GM21529 (cell line): ENCODE data around the gene SOCS3.

Experiments used
- ATAC-seq: cut with Tn5 transposase; IDR thresholded peaks from one replicate; pipeline ENCODE4 v1.9.1; 2021; ENCODE audit not compliant: unreplicated experiment

Gene SOCS3

DNA sequence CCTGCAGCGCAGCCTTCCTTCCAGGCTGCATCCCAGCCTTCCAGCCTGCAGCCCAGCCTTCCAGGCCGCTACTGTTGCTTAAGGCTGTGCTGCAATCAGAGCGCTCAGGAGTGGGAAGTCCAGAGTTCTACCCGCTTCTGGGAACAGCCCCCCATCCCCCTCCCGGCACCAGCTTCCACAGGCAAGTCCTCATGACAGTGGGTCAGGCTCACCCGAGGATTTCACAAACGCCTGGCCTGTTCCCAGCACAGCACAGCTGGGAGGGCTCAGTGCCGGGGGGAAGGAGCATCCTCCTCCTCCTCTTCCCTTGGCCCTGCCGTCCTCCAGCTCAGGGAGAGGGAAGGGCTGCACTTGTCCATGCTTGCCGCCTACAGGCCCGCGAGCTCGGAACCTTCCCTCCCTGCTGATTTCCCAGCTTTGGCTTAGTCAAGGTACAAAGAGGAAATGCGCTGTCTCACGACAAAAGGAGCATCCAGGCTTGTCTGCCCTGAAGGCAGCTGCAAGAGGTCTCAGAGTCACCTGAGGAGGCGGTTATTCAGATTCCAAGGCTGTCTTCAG, 8.3 kb downstream of the SOCS3 start:
- no peak for ATAC-seq

DNA sequence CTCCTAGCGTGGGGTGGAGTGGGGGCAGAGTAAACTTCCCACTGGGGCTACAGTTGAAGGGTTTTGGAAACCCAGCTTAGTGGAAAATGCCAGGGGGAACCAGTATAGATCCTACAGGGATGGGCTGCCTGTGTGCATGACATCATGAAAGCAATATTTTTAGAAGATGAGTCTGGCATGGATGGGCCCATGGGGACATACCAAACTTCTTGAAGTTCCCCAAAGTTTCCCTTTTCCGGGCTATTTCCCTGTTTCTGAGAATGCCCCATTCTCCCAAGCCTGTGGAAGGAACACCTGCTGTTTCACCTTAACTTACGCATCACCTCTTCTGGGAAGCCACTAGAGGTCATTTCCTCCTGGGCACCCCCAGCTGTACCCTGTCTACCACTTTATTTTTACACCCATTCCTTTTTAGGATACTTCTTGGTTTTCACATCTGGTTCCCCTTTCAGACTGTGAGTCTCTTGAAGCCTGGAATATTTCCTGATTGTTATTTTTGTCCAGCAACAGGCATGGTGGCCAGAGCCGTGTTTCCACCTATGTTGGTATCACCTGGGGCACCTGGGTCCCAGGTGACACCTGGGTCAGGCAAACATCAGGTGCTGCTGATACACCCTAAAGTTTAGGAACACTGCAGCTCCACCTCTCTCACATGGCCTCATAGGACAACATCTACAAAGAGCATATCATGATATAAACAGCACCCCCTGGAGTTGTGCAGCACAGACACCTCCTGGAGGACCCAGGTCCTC, 9.8 kb downstream of the SOCS3 start:
- no peak for ATAC-seq

DNA sequence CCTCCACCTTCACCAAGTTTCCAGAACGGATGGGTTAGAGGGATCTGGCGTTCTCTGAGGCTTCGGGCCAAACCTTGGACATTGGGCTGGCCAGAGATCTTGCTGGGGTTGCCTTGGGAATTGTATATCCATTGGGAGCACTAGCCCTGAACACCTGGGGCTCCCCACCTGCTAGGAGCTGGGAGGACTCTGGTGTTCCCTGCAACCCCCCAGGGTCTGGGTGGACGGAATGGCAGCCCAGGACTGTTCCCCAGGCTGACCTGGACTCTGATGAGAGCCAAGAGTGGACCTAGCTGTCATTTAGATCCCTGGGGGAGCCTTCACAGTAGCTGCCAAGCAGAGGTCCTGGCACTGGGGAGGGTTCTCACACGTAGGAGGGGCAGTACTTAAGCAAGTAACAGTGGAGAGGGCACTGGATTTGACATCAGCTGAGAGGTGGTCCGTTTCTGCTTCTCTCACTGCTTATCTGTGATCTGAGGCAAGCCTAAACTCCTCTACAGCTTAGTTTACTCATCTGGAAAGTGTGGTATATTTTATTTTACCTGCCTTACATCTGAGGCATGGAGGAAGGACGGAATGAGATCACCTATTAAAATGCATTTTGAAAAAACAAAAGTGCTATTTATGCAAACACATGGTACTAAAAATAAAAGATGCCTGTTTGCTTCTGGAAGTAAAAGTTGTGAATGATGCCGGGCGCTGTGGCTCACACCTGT, 11.7 kb downstream of the SOCS3 start:
- no peak for ATAC-seq

DNA sequence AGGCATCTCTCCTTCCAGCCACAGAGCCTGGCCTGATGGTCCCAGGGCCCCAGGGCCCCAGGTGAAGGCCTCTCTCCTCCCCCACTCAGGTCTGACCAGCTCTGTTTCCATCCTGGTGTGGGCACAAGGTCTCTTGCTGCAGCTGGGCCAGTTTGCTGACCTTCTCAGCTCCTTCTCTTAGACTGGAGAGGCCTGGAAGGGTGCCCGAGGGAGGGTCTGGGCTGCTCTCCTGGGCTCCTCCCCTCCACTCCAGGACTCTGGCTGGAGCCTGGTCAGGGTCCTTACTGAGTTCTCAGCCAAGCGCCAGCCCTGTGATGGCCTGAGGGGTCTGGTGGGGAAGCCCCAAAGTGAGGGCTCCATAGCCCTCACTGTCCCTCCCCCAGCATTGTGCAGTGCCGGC, 12.4 kb downstream of the SOCS3 start:
- ATAC-seq: no peak

DNA sequence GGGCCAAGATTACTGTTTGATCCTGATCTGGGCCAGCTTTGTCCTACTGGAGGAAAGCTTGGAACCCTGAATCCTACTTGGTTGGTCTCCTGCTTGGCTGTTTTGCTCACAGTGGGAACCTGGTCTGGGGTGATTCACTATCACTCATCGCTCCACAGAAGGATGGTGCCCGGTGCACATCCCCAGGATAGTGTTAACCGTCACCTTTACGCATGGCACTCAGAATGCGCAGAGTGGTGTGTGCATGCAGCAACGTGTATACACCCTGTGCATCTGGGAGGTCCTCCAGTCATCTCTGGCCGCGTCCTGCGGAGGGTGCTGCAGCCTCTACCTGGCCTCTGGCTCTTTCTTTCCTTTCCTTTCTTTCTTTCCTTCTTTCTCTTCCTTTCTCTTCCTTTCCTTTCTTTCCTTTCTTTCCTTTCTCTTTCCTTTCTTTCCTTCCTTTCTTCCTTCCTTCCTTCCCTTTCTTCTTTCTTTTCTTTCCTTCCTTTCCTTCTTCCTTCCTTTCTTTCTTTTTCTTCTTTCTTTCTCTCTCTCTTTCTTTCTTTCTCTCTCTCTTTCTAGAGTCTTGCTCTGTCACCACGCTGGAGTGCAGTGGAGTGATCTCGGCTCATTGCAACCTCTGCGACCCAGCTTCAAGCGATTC, 13.1 kb downstream of the SOCS3 start:
- no peak for ATAC-seq

DNA sequence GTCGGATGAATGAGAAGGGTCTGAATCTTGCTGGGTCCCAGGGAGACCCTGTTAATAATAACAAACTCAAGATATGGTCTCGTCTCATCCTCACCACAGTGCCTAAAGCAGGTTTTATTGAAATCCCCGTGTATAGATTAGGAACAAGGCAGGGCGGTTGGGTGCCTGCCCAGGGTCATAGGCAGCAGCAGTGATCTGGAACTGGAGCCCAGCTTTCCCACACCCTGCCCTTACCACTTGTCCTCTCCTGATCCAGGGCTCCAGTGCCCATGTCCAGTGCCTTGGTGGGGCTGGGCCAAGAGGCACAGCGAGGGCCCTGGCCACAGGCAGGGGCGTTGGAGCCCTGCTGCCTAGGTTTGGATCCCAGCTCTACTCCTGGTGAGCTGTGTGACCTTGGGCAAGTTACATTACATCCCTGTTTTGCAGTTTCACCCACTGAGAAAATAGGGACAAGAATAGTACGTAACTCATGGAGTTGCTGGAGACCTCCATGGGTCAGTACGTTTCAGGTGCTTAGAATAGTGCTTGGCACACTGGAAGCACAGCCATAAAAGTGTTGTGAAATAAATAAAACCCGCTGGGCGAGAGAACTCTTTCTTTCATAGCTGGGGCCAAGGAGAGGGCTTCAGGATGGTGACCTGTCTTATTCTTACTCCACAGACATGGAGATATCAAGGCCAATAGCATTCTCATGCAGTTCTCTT, 13.9 kb downstream of the SOCS3 start:
- no peak for ATAC-seq

DNA sequence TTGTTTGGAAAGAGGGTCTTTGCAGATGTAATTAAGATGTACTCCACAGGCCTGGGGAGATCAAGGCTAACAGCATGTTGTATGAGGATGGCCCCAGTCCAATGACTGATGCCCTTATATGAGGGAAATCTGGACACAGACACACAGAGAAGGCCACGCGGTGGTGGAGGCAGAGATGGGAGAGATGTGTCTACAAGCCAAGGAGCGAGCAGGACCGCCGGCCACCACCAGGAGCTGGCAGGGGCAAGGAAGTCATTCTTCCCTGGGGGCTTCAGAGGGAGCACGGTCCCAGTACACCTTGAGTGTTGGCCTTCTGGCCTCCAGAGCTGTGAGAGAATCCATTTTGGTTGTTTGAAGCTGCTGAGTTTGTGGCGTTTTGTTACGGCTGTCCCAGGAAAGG, 14.7 kb downstream of the SOCS3 start:
- no peak for ATAC-seq

DNA sequence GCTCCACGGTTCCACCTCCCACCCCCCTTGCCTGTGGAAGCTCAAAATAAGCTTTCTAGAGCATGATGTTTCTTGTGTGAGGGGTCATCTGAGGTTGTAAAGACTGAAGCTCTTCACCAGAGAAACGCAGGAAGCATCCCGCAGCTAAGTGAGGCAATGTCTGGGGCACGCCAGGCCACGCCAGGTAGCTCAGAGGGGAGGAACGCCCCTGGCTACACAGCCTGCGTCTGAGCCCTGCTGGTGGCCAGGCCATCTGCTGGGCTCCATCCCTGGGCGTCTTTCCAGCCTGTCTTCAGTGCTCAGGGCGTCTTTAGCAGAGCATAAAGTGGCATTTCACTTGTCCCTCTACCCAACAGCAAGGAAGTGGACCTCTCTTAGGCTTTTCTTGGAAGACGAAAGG, 15.2 kb downstream of the SOCS3 start:
- ATAC-seq: no peak

DNA sequence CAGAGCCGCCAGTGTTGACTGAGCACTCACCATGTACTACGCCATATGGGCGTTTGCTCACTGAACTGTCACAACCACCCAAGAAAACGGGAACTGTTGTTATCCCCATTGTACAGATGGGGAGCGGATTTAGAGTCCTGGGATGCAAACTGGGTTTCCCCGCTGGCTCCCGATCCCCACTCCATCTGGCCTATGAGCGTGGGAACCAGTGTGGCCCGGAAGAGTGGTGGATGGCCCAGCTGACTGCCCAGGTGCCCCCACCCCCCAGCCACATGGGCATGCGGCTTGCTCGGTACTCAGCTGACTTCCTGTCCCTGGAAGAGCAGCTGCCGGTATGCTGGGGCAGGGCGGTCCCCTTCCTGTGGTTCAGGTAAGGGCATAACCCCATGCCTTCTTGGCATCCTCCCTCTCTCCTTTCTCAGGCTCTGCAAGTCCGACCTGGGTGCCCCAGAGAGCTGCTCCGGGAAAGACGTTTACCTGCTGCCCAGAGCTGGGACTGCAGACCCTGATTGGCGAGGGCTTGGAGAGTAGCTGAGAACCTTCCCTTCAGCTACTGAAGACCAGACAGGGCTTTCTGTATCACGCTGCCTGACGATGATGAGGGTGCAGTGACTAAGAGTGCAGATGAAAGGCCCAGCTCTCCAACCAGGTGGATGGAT, 16.2 kb downstream of the SOCS3 start:
- ATAC-seq: no peak

DNA sequence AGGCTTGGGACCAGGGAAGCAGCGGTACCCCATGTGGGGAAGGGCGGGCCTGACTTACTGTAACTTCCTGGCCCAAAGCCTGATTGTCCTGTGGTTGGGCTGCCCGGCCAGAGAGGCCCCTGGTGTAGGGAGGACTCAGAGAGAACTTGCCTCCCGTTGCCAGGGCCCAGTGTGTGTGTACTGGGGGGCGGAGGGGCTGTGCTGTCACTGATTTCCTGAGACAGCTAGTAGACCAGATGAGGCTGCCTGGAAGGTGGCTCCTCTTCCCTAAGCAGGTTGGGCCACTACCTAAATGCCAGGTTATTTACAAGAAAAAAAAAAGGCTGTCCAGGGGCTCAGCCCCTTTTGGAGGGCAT, 16.7 kb downstream of the SOCS3 start:
- ATAC-seq: no peak

DNA sequence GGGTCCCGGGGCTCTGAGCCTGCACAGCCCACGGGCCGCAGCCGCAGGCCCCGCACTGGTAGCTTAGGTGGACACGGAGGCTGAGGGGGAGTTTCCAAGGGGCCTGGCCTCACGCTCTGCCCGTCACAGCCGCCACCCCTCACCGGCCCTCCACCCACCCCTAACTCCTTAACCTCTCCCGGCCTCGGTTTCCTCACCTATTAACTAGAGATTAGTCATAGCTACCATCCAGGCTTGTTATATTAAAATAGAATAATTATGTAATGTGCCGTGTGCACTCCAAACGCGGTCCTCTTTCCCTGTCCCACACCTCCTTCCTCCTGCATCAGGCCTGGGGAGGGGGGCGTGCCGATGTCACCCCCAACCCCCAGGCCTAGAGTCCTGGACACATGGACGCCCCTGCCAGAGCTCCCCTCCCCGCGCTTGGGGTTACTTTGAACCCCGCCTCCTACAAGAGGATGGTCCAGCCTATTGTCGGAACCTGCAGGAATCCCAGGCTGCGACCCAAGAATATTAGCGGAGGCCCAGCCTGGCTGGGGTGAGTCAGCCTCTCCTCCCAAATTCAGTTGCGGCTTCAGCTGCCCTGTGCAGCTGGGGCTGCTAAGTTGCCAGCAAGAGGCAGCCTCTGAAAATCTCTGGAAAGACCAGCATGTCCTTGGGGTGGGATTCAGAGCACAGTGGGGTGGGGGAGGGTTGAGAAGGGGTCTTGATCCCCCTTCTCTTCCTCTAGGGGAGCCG, 17.3 kb downstream of the SOCS3 start:
- no peak for ATAC-seq

DNA sequence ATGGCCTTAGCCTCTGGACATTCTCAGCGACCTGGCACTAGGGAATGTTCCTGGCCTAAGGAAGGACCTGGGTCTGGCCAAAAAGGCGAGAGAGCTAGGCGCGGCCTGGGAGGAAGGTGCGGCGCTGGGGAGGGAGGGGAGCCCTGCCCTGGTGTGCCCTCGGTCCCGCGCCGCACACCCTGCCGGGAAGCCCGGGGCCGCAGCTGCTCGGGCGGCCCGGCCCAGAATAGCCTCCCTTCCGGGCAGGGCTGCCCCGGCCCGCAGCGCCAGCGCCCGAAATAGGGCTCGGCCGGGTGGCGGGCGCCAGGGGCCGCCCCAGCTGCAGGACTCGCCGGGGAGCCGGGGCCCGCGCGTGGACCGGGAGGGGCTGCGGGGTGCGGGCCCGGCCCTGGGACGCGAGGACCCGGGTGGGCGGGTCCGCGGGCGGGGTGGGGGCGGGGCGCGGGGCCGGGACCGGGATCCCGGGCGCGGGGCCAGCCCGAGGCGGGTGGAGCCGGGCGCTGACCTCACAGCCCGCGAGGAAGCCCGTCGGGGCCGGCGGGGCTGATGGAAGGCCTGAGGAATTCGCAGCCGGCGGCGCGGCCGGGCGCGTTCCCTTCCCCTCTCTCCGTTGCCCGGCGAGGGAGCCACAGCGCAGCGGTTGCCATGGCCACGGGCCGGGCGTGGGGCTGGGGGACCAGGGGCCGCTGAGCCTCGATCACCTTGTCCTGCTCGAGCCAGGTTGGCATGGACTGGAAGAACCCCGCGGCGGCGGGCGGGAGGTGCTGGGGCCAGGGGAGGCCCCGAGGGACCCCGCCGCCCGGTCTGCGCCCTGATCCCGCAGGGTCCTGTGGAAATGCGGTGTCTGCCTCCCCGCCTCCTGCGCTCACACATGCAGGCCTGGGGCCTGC, 18.1 kb downstream of the SOCS3 start:
- no peak for ATAC-seq

DNA sequence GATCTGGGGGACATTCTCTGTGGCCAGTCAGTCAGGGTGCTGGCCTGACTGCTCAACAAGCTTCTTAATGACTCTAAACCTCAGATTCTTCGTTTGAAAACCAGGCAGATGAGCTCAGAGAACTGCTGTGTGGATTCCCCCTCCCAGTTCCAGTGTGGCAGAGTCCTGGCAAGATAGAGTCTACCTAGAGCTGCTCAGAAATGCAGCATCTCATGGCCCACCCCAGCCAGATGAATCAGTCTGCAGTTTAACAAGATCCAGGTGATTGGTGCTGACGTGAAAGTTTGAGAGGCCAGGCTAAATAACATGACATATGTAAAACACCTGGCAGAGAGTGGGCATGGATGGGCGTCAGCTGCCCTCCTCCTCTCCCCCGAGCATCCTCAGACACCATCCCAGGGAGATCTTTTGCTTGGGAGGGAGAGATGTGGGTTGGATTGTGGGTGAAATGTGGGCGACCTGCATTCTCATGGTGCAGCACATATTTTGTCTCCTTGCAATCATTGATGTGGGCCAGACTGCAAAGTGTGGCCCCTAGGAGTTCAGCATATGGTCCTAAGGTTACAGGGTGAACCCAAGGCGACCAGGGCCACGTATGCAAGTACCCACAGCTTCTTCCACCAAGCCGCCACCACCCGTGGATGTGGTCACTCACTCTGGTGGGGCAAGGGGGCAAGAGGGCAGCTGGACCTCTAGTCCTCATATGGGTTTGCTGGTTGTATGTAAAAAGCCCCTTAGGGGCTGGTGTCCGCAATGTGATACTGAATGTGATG, 19.5 kb downstream of the SOCS3 start:
- ATAC-seq: no peak

DNA sequence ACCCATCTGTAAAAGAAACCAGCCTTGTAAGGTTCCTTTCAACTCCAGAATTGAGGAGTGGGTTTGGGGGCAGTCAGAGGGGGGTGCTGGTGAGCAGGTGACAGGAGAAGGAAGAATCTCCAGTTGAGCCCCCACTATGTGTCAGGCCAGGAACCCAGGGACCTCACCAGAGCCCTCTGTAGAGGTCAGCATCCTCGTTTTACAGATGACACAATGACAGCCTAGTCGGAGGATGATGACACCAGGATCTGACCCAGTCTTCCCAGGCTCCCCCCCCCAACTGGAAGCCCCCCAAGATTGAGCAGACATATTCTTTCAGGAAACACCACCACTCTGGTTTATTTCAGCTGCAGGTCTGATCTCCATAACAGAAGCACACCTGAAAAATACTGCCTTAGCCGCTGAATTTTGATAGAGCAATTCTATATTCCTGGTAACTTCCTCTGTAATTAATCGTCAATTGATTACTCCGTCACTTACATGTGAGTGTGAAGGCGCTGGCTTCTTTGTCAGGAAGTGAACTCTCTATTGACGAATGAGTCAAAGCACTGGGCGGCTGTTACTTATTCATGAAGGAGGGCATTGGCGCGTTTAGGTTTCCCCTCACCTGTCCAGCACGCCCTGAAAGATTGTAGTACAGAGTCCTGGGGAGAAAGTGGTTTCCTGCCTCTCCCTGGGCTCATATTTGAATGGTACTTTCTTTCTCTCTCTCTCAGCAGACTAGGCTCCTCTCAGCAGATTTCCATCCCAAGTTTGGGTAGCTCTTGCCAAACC, 21.2 kb downstream of the SOCS3 start:
- no peak for ATAC-seq

DNA sequence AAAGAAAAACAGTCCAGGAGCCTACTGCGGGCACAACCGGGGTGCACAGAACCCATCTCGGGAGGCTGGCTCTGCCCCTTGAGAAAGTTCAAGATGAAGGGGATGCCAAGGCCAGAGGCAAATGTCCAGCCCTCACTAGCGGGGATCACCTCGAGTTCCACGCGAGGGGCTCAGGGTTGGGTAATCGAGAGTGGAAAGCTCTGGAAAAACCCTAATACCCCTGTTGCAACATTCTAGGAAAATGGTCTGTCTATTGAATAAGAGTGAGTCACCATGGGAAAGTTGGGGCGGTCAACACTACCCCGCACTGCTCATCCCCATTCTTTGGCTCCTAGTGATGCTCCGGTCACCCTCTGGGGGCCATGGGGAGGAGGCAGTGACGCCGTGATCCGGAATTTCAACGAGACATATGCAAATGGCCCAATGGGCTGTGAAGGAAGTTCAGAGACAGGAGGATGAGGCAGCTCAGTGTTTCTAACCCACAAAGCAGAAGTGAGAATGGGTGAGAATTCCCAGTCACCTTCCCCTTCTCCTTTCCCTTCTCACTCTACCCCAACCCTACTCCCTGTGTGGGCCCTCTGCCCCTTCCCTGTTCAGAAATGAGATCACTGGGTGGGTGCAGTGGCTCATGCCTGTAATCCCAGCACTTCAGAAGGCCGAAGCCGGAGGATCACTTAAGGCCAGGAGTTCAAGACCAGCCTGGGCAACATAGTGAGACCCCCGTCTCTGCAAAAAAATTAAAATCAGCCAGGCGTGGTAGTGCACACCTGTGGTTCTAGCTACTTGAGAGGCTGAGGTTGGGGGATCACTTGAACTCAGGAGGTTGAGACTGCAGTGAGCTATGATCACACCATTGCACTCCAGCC, 22.4 kb downstream of the SOCS3 start:
- peak; percentile 66 for ATAC-seq

DNA sequence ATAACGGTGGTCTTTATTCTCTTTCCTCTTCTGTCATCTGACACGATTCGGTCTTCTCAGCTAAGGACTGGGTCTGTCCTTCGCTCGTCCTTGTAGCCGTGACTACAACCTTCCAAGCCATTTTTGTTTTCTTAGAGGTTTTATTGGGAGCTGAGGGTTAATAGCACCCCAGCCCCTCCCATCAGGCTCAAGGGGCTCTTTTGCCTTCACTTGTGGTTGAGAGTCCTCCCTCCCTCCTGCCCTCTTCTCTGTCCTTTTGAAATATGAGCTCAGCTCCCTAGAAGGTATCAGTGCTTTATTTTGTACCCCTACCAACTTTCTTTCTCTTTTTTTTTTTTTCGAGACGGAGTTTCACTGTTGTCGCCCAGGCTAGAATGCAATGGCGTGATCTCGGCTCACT, 24.7 kb downstream of the SOCS3 start:
- ATAC-seq: no peak

DNA sequence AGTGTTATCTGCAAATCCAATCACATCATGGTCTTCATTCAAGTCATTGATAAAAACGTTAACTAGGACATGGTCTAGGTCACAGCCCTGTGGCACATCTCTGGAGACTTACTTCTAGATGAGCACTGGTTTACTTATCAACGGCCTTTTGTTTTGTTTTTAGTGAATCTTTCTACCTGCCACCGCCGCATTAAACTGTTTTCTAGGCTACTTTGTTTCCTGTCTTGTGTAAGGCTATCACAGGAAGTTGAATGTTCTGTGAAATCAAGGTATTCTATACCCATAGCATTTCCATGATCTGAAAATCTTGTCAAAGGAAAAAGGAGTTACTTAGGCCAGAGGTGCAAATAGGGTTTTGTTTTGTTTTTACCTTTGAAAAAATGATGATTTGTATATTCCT, 26.9 kb downstream of the SOCS3 start:
- no peak for ATAC-seq
